ENCODE data around the gene ARID4A. TPM values are rescaled to one million over a fixed set of nuclear protein-coding genes. Genes with fewer than 3 reads are reported as not detected.

The ARID4A gene
- total and polyA plus RNA-seq, 10 of the 15 experiments (the other 5 are each of a cell fraction or from before 2014, with no cell fraction given), result 5.2 to 18.9 (median 12.5) TPM

- Histone ChIP-seq H2AFZ (ENCODE audit: control insufficient read depth, low read depth, low read length) (no peak overlapping the region), H3K9me3 (replicated peaks; ENCODE audit: control insufficient read depth, insufficient read depth, low read length) (no peaks in the 10 kb centered on the region), H3K27ac (ENCODE audit: control insufficient read depth, insufficient read depth) (no peak overlapping the region), H3K9ac (ENCODE audit: control insufficient read depth, insufficient read depth, low read length) (no peak overlapping the region), H3K36me3 (ENCODE audit: control insufficient read depth in 2 of 2, insufficient read depth in 2 of 2, low read length in 1 of 2) (peaks cover 0 to 15% of the 10 kb centered on the region in 2 experiments), H4K20me1 (ENCODE audit: control insufficient read depth, insufficient read depth) (no peaks in the 10 kb centered on the region; the same call in 1 of the 2 replicates), H3K79me2 (ENCODE audit: control insufficient read depth, insufficient read depth, low read length) (peaks cover 41% of the 10 kb centered on the region), H3K4me1 (ENCODE audit: control insufficient read depth, insufficient read depth, low read length) (peaks cover 4% of the 10 kb centered on the region), H3K4me3 (no peak overlapping the region), H3K4me2 (ENCODE audit: control insufficient read depth, insufficient read depth) (no peak overlapping the region), H3K27me3 (replicated peaks in 1 of 2; ENCODE audit: control insufficient read depth in 2 of 2, insufficient read depth in 2 of 2, low read length in 1 of 2) (no peaks in the 10 kb centered on the region)
- CTCF ChIA-PET, result no interaction called here
- no TSS peak for BruUV-seq (replicated peaks)
- ATAC-seq, result no peak
- SMC1A ChIA-PET (ENCODE audit: uncharacterized antibody, unreplicated experiment), result interaction anchor here (0.7 to 1.0 kb wide), 2 partner anchors 9 to 37 kb away, joined by 4 read pairs; no protein-coding TSS in a partner anchor
- TF ChIP-seq LARP7 (IDR thresholded peaks at IDR 0.05), result no peak
- TF ChIP-seq ZNF274 (IDR thresholded peaks at IDR 0.05; ENCODE audit: insufficient read depth, insufficient read length), result no peak
- TF ChIP-seq ZZZ3 (IDR thresholded peaks at IDR 0.05; ENCODE audit: control insufficient read depth, insufficient read length, low read depth), result no peak
- TF ChIP-seq PAX5 (IDR thresholded peaks at IDR 0.05; ENCODE audit: borderline replicate concordance, low read depth, low read length), result no peak
- no peak for TF ChIP-seq ATF2 (IDR thresholded peaks at IDR 0.05; ENCODE audit: low read length)
- no peak for TF ChIP-seq BRCA1 (IDR thresholded peaks at IDR 0.05; ENCODE audit: low read depth, low read length)
- no peak for TF ChIP-seq BCL11A (IDR thresholded peaks at IDR 0.05; ENCODE audit: low read depth, low read length)
- no peak for TF ChIP-seq RELA (IDR thresholded peaks at IDR 0.05; ENCODE audit: borderline replicate concordance, partially characterized antibody)
- no peak for TF ChIP-seq ZNF384 (IDR thresholded peaks at IDR 0.05; ENCODE audit: borderline replicate concordance, low read depth, low read length)
- no peak for TF ChIP-seq SIN3A (IDR thresholded peaks at IDR 0.05; ENCODE audit: low read depth, low read length)
- TF ChIP-seq ZBED1 (IDR thresholded peaks at IDR 0.05; ENCODE audit: borderline replicate concordance), result no peak
- no peak for TF ChIP-seq TCF12 (IDR thresholded peaks at IDR 0.05; ENCODE audit: low read depth, low read length)
- intact Hi-C loops (cut with micrococcal nuclease; ENCODE audit: unreplicated experiment), result no loop called here
- RAD21 ChIA-PET (ENCODE audit: unreplicated experiment), result no interaction called here
- DNase-seq (ENCODE audit: low read depth, low spot score), result no peak
- in situ Hi-C loops (cut with MboI), result no loop called here
- no peak for FAIRE-seq
- POLR2A ChIA-PET, result no interaction called here
These were observed 14.6 kb upstream of the ARID4A start for GRCh38 chr14:58283730-58284129.
